Naive B cell (primary cell): ENCODE data around the gene PPP1R9A. TPM values are rescaled to one million over a fixed set of nuclear protein-coding genes. Genes with fewer than 3 reads are reported as not detected.

Experiments used
- ATAC-seq, 2 donors: fragments of 150-1000 bp; cut with Tn5 transposase; 2 replicates each; pipeline ENCODE4 v1.10.0; 2021; ENCODE audit warnings: low read depth in 2 of 2, mild to moderate bottlenecking in 2 of 2, moderate library complexity in 2 of 2
- DNase-seq: peaks from one replicate; pipeline ENCODE4 v3.0.0; 2022
- H3K27ac Mint-ChIP-seq, 6 donors: one replicate each; pipeline ENCODE4 v1.8.0; 2020 to 2022; ENCODE audit warnings: mild to moderate bottlenecking in 6 of 6, mixed read lengths in 6 of 6, moderate library complexity in 5 of 6, inconsistent platforms in 2 of 6
- H3K27me3 Mint-ChIP-seq, 3 donors: one replicate each; pipeline ENCODE4 v1.8.0; 2021 to 2022; ENCODE audit warnings: mixed read lengths in 3 of 3, mild to moderate bottlenecking in 1 of 3
- H3K36me3 Mint-ChIP-seq, 2 donors: one replicate each; pipeline ENCODE4 v1.8.0; 2020 to 2022; ENCODE audit warnings: mixed read lengths in 2 of 2, inconsistent platforms in 1 of 2, mild to moderate bottlenecking in 1 of 2
- H3K4me1 Mint-ChIP-seq, 3 donors: one replicate each; pipeline ENCODE4 v1.8.0; 2020 to 2022; ENCODE audit warnings: mixed read lengths in 3 of 3, inconsistent platforms in 1 of 3, mild to moderate bottlenecking in 1 of 3, moderate library complexity in 1 of 3
- H3K4me3 Mint-ChIP-seq, 8 donors: one replicate each; pipeline ENCODE4 v1.8.0; 2020 to 2022; ENCODE audit warnings: mild to moderate bottlenecking in 8 of 8, mixed read lengths in 8 of 8, moderate library complexity in 8 of 8, inconsistent platforms in 2 of 8
- H3K9me3 Mint-ChIP-seq, 7 donors: one replicate each; pipeline ENCODE4 v1.8.0; 2020 to 2022; ENCODE audit warnings: mixed read lengths in 7 of 7, mild to moderate bottlenecking in 5 of 7, inconsistent platforms in 2 of 7, moderate library complexity in 1 of 7
- polyA plus RNA-seq, 6 donors: library from polyadenylated mRNA; unstranded; fragments of 300-500 nt; fragmentation: Illumina TruSeq; gene quantifications; one replicate each; pipeline ENCODE4 v1.2.3, GENCODE V29; 2021; ENCODE audit warnings: low read depth in 6 of 6

The PPP1R9A gene
- polyA plus RNA-seq, 6 donors from 2014 or later = 0.63 to 2.2 (median 1.4) TPM

- Mint-ChIP-seq H3K27me3 (no peaks in the 10 kb centered on the region), H3K4me3 (peak overlapping the region in 5 of 8 donors; percentile 10 to 48 (median 31)), H3K36me3 (no peaks in the 10 kb centered on the region), H3K4me1 (peaks cover 14 to 32% (median 25%) of the 10 kb centered on the region in 3 donors), H3K27ac (peak overlapping the region in 4 of 6 donors; percentile 12 to 74 (median 52)), H3K9me3 (no peaks in the 10 kb centered on the region)
- ATAC-seq (peak in 1 of 2 donors; percentile 21), DNase-seq (no peak)
These were observed 16.0 kb downstream of the PPP1R9A start for GRCh38 chr7:94923412-94923811.

- H3K36me3 Mint-ChIP-seq = no peaks in the 10 kb centered on the region
- no peak overlapping the region for H3K4me3 Mint-ChIP-seq
- no peak overlapping the region for H3K27ac Mint-ChIP-seq
- no peak for DNase-seq
- H3K4me1 Mint-ChIP-seq = peaks cover 13 to 27% (median 18%) of the 10 kb centered on the region in 3 donors
- ATAC-seq = no peak
- no peaks in the 10 kb centered on the region for H3K9me3 Mint-ChIP-seq
- H3K27me3 Mint-ChIP-seq = no peaks in the 10 kb centered on the region
These were observed 20.8 kb downstream of the PPP1R9A start for GRCh38 chr7:94928168-94928707.

DNA sequence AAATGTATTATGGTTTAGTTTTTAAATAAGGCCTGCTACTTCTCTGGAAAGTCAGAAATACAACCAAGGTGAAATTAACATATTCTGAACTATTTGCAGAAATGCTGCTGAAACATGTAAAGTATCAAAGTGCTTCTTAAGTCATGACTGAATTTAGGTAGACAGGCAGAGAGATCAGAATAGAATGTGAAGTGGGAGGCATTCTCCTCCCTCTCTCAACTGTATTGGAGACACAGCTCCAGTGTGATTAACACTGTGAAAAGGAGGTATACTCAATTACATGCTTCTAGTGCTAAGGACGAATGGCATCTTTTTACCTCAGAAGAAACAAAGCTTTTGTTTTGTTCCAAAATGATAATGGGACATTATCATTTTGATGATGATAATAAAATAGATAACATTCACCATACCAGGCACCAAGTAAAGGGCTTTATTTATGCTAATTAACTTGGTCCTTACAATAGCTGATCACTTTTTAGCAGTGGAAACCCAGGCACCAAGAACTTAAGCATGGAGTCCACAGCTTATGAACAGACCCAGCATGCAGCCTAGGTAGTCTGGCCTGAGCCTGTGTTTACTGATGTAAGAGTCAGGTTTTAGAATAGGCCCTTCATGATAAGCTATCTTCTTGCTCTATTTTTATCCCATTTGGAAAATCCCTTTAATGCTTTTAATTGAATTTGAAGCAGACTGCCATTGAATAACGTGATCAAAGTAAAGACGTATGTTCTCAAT, 26.0 kb downstream of the PPP1R9A start:
- H3K36me3 Mint-ChIP-seq = no peaks in the 10 kb centered on the region
- H3K4me3 Mint-ChIP-seq = no peak overlapping the region
- H3K9me3 Mint-ChIP-seq = no peaks in the 10 kb centered on the region
- DNase-seq (no peak), ATAC-seq (no peak)
- H3K27ac Mint-ChIP-seq = no peak overlapping the region
- no peaks in the 10 kb centered on the region for H3K27me3 Mint-ChIP-seq
- H3K4me1 Mint-ChIP-seq = peaks cover 0 to 5% (median 3%) of the 10 kb centered on the region in 3 donors

- no peaks in the 10 kb centered on the region for H3K36me3 Mint-ChIP-seq
- H3K4me1 Mint-ChIP-seq = peaks cover 0 to 11% (median 4%) of the 10 kb centered on the region in 3 donors
- no peak overlapping the region for H3K27ac Mint-ChIP-seq
- ATAC-seq (no peak), DNase-seq (no peak)
- no peak overlapping the region for H3K4me3 Mint-ChIP-seq
- no peaks in the 10 kb centered on the region for H3K9me3 Mint-ChIP-seq
- no peaks in the 10 kb centered on the region for H3K27me3 Mint-ChIP-seq
These were observed 32.0 kb downstream of the PPP1R9A start for GRCh38 chr7:94939395-94939794.

DNA sequence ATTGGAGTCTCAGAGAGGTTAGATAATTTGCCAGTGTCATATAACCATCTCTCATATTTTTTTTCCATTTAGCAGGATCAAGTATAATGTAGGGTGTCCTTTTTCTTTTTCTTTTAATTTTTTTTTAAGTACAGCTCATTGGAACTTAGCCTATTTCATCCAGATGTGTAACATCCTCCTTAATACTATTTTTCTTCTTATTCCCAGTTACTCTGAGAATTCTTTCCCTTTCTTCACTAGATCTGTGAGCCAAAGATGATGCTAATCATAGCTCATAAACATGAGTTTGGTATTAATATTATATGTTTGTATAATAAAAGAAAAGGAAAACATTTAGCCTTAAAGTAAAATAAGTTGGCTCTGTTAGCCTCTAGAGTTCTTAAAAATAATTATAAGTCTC, 32.8 kb downstream of the PPP1R9A start:
- Mint-ChIP-seq H3K27ac (no peak overlapping the region), H3K9me3 (no peaks in the 10 kb centered on the region), H3K36me3 (no peaks in the 10 kb centered on the region)

DNA sequence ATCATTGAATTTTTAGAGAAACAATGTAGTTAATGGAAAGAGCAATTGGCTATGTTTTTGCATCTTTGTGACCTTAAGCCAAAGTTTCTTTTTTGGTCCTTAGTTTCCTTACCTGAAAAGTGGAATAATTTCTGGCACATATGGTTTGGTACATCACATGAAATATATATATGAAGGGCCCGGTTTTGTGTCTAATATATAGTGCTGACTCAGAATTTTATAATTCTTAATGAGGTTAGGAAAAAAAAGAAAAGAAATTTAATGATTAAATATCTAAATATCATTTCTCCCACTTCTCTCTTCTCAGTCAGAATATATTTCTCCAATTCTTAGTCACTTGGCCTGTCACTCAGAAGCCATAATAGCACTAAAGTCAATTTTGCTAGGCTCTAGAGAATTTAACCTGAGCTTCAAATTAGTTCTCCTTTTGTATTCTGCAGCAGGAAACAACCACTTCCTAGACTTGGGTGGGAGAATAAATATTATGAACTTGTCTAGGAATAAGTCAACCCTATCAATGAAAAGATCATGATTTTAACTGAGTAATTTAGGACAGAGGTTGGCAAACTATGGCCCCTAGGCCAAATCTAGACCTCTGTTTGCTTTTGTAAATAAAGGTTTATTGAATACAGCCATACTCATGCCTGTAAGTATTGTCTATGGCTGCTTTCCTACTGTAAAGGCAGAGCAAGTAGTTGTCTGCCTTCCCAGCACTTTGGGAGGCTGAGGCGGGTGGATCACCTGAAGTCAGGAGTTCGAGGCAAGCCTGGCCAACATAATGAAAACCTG, 34.6 kb downstream of the PPP1R9A start:
- Mint-ChIP-seq H3K27me3 (no peaks in the 10 kb centered on the region), H3K36me3 (no peaks in the 10 kb centered on the region), H3K4me3 (no peak overlapping the region), H3K4me1 (peaks cover 0 to 11% (median 4%) of the 10 kb centered on the region in 3 donors), H3K27ac (no peak overlapping the region), H3K9me3 (no peaks in the 10 kb centered on the region)
- peak in 1 of 2 donors; percentile 25 for ATAC-seq
- no peak for DNase-seq

More for the DNA sequence above, 32.8 kb downstream of the PPP1R9A start:
- ATAC-seq (no peak), DNase-seq (no peak)
- H3K4me3 Mint-ChIP-seq = no peak overlapping the region
- peaks cover 0 to 11% (median 4%) of the 10 kb centered on the region in 3 donors for H3K4me1 Mint-ChIP-seq
- H3K27me3 Mint-ChIP-seq = no peaks in the 10 kb centered on the region

GRCh38 chr7:94943134-94943533, 35.7 kb downstream of the PPP1R9A start:
- Mint-ChIP-seq H3K27me3 (no peaks in the 10 kb centered on the region), H3K27ac (no peak overlapping the region), H3K9me3 (no peaks in the 10 kb centered on the region), H3K4me3 (no peak overlapping the region), H3K36me3 (no peaks in the 10 kb centered on the region), H3K4me1 (peaks cover 0 to 12% (median 4%) of the 10 kb centered on the region in 3 donors)
- no peak for ATAC-seq
- no peak for DNase-seq

DNA sequence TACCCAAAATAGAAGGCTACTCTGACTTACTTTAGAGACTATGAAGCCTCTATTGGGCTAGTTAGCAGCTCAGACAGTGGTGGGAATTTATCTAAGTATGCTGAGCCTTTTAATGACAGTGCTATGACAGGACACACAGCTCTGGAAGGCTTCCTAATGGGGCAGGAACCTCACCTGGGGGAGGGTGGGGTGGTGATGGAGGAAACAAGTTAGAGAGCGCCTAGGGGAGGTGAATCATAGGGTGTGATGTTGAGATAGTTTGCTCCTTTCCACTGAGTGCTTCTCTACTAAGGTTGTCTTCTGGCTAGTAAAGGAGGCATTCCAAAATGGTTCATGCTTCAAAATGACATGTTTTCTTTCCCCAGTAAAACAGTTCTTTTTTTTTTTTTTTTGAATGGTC, 42.1 kb downstream of the PPP1R9A start:
- ATAC-seq (no peak), DNase-seq (no peak)
- Mint-ChIP-seq H3K36me3 (no peaks in the 10 kb centered on the region), H3K9me3 (peaks cover 2 to 6% (median 4%) of the 10 kb centered on the region in 7 donors), H3K27me3 (no peaks in the 10 kb centered on the region), H3K4me3 (no peak overlapping the region), H3K4me1 (peaks cover 0 to 5% (median 0%) of the 10 kb centered on the region in 3 donors), H3K27ac (no peak overlapping the region)

GRCh38 chr7:94955807-94956206, 48.4 kb downstream of the PPP1R9A start:
- DNase-seq = no peak
- peak overlapping the region in 1 of 6 donors; percentile 14 for H3K27ac Mint-ChIP-seq
- no peak for ATAC-seq

GRCh38 chr7:94957061-94957460, 49.7 kb downstream of the PPP1R9A start:
- Mint-ChIP-seq H3K27ac (peak overlapping the region in 1 of 6 donors; percentile 38), H3K4me3 (no peak overlapping the region), H3K27me3 (no peaks in the 10 kb centered on the region), H3K4me1 (no peaks in the 10 kb centered on the region), H3K9me3 (peaks cover 2 to 6% (median 4%) of the 10 kb centered on the region in 7 donors), H3K36me3 (no peaks in the 10 kb centered on the region)
- ATAC-seq = no peak
- no peak for DNase-seq

More at GRCh38 chr7:94955807-94956206, 48.4 kb downstream of the PPP1R9A start:
- Mint-ChIP-seq H3K4me1 (no peaks in the 10 kb centered on the region), H3K4me3 (no peak overlapping the region), H3K36me3 (no peaks in the 10 kb centered on the region), H3K27me3 (no peaks in the 10 kb centered on the region), H3K9me3 (peaks cover 2 to 6% (median 4%) of the 10 kb centered on the region in 7 donors)

DNA sequence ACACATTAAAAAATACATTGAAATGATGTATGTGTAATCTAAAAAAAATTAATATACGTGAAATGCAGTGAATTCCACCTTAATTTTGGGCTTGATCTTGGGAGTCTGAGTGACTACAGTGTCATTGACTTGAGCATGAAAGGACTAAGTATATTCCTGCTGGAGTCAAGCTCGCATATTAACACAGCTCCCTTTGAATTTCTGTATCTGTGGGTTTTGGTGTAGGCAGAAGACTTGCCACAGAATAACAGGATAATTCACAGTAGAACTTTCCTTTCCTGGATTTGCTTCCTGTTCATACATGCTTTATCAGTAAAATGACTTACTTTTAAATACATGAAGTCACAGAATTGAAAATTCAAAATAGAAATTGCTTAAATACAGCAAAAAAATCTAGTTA, 55.3 kb downstream of the PPP1R9A start:
- no peaks in the 10 kb centered on the region for H3K27me3 Mint-ChIP-seq
- no peak overlapping the region for H3K27ac Mint-ChIP-seq
- DNase-seq (no peak), ATAC-seq (no peak)
- no peaks in the 10 kb centered on the region for H3K4me1 Mint-ChIP-seq
- H3K36me3 Mint-ChIP-seq = no peaks in the 10 kb centered on the region
- H3K4me3 Mint-ChIP-seq = no peak overlapping the region
- peaks cover 0 to 19% (median 10%) of the 10 kb centered on the region in 7 donors for H3K9me3 Mint-ChIP-seq

GRCh38 chr7:94969434-94970084, 62.2 kb downstream of the PPP1R9A start:
- H3K4me1 Mint-ChIP-seq = peaks cover 6 to 8% (median 8%) of the 10 kb centered on the region in 3 donors
- peaks cover 3 to 21% (median 13%) of the 10 kb centered on the region in 7 donors for H3K9me3 Mint-ChIP-seq
- H3K36me3 Mint-ChIP-seq = peaks cover 0 to 8% of the 10 kb centered on the region in 2 donors
- ATAC-seq = no peak
- no peak overlapping the region for H3K27ac Mint-ChIP-seq
- no peak for DNase-seq
- no peak overlapping the region for H3K4me3 Mint-ChIP-seq
- H3K27me3 Mint-ChIP-seq = peaks cover 0 to 5% (median 0%) of the 10 kb centered on the region in 3 donors

GRCh38 chr7:94970085-94970576, 62.7 kb downstream of the PPP1R9A start:
- DNase-seq = no peak

More at GRCh38 chr7:94970085-94970576, 62.7 kb downstream of the PPP1R9A start:
- Mint-ChIP-seq H3K4me1 (peaks cover 8 to 9% (median 8%) of the 10 kb centered on the region in 3 donors), H3K4me3 (no peak overlapping the region), H3K36me3 (peaks cover 0 to 8% of the 10 kb centered on the region in 2 donors), H3K27me3 (peaks cover 0 to 5% (median 0%) of the 10 kb centered on the region in 3 donors), H3K9me3 (peaks cover 3 to 16% (median 12%) of the 10 kb centered on the region in 7 donors), H3K27ac (no peak overlapping the region)
- ATAC-seq = no peak
